Measurements from ENCODE around the gene SP2.
"Not testable (repeated sequence)": the region's sequence is repeated elsewhere in the genome, so short reads cannot be mapped to it uniquely, and the experiment has no call there.

Gene SP2

GRCh38 chr17:47934856-47935255, 38.8 kb downstream of the SP2 start:
- FAIRE-seq, result no peak
- peak; percentile 73 for DNase-seq (ENCODE audit: insufficient read length, low spot score)
- TF ChIP-seq POLR2A (IDR thresholded peaks at IDR 0.05; ENCODE audit: low read depth, low read length), result no peak

GRCh38 chr17:47935468-47935867, 39.4 kb downstream of the SP2 start:
- not testable (repeated sequence) for FAIRE-seq; DNase-seq (ENCODE audit: insufficient read length, low spot score)

DNA sequence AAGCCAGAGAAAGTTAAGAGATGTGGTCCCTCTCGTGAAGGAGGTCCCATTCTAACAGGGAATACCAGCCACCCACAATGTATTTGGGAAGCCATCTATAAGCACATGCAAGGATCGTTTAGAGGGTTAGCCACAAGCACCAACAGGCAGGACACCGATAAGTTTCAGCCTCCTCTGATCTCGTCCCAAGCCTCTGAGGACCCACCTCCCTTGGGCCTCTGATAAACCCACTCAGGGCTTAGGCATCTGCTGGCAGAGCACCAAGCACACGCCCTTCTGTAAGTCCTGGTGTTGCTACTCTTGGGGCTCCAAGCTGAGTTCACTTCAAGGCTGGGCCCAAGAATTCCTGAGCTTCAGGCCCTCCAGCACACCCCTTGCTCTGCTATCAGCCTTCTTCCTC, 39.9 kb downstream of the SP2 start:
- TF ChIP-seq POLR2A (IDR thresholded peaks at IDR 0.05; ENCODE audit: low read depth, low read length), result no peak
- DNase-seq (ENCODE audit: insufficient read length, low spot score) (peak; percentile 93), FAIRE-seq (peak; percentile 58)

DNA sequence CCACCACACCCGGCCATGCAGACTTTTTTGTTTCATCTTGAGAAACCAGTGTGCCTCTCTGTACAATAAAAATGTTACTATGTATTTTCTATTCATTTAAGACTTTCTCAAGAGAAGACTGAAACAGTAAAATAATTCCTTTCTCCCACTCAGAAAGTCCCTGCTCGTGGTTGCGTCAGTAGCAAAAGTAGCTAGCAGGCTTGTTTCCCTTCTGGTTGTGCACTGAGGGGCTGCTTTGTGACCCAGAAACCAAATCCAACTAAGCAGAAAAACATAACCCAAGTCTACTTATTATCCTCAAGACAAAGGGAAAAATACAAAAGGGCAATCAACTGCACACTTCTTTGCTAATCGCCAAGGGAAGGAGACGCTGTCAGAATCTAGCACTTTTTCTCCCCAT, 41.9 kb downstream of the SP2 start:
- no peak for FAIRE-seq
- no peak for TF ChIP-seq POLR2A (IDR thresholded peaks at IDR 0.05; ENCODE audit: low read depth, low read length)

GRCh38 chr17:47941246-47942095, 45.4 kb downstream of the SP2 start, which contains the start of gene PNPO:
Gene PNPO (plus strand): TSS chr17:47941571. CDS start chr17:47941676, 105 bp downstream.
- FAIRE-seq (peak; percentile 86), DNase-seq (ENCODE audit: insufficient read length, low spot score) (peak; percentile 97)
- peak; percentile 73 for TF ChIP-seq POLR2A (IDR thresholded peaks at IDR 0.05; ENCODE audit: low read depth, low read length)

More for the DNA sequence above, 41.9 kb downstream of the SP2 start:
- no peak for DNase-seq (ENCODE audit: insufficient read length, low spot score)

DNA sequence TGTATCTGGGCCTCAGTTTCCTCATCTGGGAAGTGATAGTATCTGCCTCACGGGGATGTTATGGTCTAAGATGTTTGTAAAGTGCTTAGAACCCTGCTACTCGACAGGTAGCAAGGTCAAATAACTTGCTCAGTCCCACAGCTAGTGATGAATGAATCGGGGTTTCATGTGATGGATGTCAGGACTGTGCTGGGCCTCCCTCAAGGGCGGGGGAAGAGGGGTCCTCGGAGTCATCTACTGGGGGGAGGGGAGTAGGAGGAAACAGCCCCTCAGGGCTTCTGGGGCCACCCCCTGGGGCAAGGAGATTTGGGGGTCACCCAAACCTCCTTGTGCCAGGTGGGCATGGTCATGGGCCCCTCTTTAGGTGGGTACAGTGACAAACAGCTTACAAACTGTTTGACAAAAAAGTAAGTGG, 46.1 kb downstream of the SP2 start:
- FAIRE-seq (no peak), DNase-seq (ENCODE audit: insufficient read length, low spot score) (no peak)
- TF ChIP-seq POLR2A (IDR thresholded peaks at IDR 0.05; ENCODE audit: low read depth, low read length), result no peak

- FAIRE-seq (no peak), DNase-seq (ENCODE audit: insufficient read length, low spot score) (no peak)
- TF ChIP-seq POLR2A (IDR thresholded peaks at IDR 0.05; ENCODE audit: low read depth, low read length), result no peak
Measured at GRCh38 chr17:47942568-47942967, 46.5 kb downstream of the SP2 start.

- TF ChIP-seq POLR2A (IDR thresholded peaks at IDR 0.05; ENCODE audit: low read depth, low read length), result no peak
- FAIRE-seq, result no peak
Measured at GRCh38 chr17:47945080-47945479, 49.0 kb downstream of the SP2 start.

DNA sequence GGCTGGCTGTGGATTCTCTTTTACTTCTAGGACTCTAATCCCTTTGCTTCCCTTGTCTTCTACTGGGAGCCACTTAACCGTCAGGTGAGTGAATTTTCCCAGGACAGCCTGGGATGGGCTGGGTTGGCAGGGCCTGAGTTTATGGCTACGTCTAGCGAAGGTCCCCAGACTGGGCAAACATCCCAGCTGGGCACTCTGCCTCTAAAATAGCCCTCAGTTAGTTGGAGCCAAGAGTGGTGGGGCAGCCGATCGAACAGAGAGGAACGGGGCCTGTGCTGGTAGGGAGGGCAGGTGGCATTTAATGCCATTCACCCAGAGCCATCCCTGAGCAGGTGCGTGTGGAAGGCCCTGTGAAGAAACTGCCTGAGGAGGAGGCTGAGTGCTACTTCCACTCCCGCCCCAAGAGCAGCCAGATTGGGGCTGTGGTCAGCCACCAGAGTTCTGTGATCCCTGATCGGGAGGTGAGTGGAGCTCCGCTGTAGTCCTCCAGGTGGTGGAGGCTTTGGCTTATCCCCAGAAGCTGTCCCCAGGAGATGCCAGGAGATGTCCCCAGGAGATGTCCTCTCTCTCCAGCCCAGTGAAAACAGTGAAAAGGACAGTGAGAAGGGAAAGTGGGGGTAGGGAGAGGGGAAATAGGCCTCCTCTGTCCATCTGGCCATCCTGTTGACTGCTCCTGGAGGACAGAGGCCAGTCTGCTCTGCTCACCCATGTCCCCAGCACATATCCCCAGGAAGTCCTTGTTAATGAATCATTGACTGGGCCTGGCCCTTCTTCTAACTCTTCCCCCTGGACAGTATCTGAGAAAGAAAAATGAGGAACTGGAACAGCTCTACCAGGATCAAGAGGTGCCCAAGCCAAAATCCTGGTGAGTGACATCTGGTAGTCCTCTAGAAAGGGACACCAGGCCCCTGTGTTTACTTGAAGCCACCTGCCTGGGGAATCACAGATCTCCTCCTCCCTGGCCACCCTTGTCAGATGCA, 49.8 kb downstream of the SP2 start:
- no peak for TF ChIP-seq POLR2A (IDR thresholded peaks at IDR 0.05; ENCODE audit: low read depth, low read length)
- DNase-seq (ENCODE audit: insufficient read length, low spot score) (no peak), FAIRE-seq (no peak)

More at GRCh38 chr17:47945080-47945479, 49.0 kb downstream of the SP2 start:
- DNase-seq (ENCODE audit: insufficient read length, low spot score), result no peak

DNA sequence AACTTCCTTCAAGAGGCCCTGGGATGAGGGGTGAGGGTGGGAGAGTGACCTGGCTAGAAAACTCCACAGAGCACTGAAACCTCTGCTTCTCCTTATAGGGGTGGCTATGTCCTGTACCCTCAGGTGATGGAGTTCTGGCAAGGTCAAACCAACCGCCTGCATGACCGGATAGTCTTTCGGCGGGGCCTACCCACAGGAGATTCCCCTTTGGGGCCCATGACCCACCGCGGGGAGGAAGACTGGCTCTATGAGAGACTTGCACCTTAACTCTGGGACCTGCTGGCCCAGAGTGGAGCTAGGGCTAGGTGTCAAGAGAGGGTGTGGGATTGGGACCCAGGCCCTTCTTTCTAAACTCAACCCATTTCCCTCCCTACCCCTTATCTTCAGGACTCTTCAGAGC, 50.5 kb downstream of the SP2 start:
- DNase-seq (ENCODE audit: insufficient read length, low spot score), result no peak
- no peak for FAIRE-seq
- TF ChIP-seq POLR2A (IDR thresholded peaks at IDR 0.05; ENCODE audit: low read depth, low read length), result no peak

DNA sequence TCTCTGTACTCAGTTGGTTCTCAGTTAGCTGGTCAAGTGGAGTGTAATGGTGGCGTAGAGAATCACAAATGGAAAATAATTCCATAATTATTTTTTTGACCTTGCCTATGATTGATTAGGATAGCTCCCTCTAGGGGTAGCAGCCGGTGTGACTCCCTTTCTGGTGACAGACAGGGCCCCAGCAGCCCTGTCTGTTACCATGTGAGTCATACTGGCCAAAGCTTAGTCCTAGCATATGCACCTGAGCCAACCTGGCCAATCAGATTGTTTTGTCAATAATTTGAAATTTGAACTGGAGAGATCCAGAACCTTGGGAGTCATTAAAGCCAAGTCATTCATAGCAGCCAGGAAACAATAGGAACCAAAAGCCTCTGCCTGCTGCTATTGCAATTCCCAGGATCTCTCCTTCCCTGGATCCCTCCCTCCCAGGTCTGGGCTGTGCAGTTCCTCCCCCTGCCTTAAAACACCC, 50.9 kb downstream of the SP2 start:
- FAIRE-seq, result peak; percentile 50
- DNase-seq (ENCODE audit: insufficient read length, low spot score), result peak; percentile 94
- TF ChIP-seq POLR2A (IDR thresholded peaks at IDR 0.05; ENCODE audit: low read depth, low read length), result no peak

DNA sequence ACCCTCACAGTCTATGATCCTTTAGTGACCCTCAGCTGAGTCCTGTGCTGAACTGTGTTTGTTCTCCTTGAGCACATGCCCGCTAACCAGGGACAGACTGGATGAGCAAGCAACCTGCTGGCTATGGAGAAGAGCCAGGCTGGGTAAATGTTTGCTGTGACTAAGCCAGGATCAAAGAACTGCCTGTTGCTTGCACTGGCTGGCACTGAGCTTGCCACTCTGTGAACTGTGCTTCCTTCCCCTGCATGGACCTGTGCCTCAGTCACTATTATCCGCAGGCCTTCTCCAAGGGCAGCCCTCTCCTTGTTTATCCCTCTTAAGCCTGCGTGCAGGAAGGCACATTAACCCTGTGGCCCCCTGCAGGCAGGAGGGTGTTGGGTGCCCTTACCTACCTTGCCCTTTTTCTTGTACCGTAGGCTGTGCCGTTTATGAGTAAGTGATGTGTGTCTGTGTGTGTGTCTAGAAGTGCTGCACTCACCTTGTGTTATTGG, 52.7 kb downstream of the SP2 start:
- no peak for FAIRE-seq
- TF ChIP-seq POLR2A (IDR thresholded peaks at IDR 0.05; ENCODE audit: low read depth, low read length), result no peak
- DNase-seq (ENCODE audit: insufficient read length, low spot score), result peak; percentile 45

- TF ChIP-seq POLR2A (IDR thresholded peaks at IDR 0.05; ENCODE audit: low read depth, low read length), result no peak
- FAIRE-seq (no peak), DNase-seq (ENCODE audit: insufficient read length, low spot score) (peak; percentile 82)
Measured at GRCh38 chr17:47949197-47949759, 53.2 kb downstream of the SP2 start.
